NCI-H82 treated with DMSO at 0.1 percent for 48 hours (cell line): ENCODE measurements around the gene PSRC1.
"Not testable (repeated sequence)": the region's sequence is repeated elsewhere in the genome, so short reads cannot be mapped to it uniquely, and the experiment has no call there.

Experiments
- DNase-seq: peaks from one replicate; lab custom pipeline; 2025; ENCODE audit not compliant: unreplicated experiment; lab: John Stamatoyannopoulos, UW

Gene PSRC1

DNA sequence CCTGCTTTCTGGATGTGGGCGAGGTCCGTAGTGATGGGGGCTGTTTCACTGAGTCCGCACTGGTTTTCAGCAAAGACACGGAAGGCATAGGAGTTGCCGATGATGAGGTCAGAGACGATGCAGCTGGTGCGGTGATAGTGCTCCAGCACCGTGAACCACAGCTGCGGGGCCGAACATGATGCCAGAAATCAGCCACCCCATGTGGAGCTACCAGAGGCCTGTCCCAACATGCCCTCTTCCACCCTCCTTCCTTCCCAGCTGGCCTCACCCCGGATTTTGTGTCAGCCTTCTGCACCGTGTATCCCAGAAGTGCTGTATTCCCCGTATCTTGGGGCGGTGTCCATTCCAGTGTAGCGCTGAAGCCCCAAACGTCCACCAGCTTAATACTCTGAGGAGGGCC is 13.8 kb upstream of the PSRC1 start:
- no peak for DNase-seq

DNA sequence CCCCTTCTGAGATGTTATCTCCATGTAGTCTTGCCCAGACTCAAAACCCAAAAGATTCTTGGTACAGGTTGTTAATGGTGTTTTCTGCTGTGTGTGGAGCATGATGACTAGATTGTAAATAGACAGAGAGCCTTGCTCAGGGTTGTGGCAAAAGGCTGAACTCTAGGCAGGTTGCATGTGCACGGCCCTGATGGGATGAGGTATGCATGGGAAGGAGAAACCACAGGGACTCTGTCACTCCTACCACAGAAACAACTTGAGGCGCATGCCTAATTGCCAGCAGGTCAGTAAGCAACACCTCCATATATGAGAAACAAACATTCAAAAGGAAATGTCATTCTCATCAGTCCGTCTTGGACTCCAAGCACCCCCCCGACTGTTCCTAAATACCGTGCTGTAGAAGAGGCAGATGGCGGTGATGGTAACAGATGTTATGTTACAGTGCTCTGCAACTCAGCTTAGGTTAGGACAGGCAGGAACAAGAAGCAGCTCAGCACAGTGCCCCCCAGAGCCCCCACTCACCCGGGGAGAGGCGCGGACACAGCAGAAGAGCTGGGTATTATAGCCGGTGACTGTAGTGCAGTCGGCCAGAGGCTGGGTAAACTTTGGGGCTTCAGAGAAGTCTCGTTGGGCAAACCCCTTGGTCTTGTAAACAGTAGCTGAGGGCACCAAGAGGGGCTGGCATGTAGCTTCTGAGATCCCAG is 12.9 kb upstream of the PSRC1 start:
- DNase-seq: peak; percentile 95

DNA sequence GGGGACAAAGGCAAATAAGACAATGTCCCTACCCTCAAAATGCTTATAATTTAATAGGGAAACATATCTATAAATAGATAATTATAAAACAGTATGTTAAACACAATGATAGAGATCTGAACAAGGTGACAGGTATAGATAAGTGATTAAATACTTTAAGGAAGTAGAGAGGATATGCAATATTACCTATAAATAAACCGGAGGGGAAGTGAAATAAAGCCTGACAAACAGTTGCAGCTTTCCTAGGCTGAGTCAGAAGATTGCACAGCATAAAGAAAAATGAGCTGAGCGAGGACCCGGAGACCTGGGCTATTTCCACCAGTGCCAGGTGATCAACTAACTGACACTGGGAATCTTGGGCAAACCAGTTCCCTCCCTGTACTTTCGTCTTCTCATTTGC is 11.5 kb upstream of the PSRC1 start:
- DNase-seq: no peak

GRCh38 chr1:109293026-109293425 is 10.1 kb upstream of the PSRC1 start:
- DNase-seq: no peak

DNA sequence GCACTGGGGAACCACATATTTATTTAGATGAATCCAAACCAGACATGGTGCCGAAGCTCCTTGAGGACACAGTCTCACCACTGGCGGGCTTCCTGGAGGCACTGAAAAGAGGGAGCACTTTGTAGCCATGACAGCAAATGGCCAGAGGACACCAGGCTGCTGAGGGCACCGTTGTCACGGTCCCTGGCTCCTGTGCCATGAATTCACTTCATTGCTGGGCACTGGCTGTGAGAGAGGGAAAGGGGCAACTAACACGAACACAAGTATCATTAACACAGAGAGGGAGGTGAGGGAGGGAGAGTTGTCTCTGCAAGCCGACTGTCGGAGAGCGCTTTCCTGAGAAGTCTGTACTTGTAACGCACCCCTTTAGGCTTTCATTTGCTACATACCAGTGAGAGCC is 9.4 kb upstream of the PSRC1 start:
- no peak for DNase-seq

- DNase-seq: no peak
Measured at GRCh38 chr1:109290998-109291397, 8.1 kb upstream of the PSRC1 start.

DNA sequence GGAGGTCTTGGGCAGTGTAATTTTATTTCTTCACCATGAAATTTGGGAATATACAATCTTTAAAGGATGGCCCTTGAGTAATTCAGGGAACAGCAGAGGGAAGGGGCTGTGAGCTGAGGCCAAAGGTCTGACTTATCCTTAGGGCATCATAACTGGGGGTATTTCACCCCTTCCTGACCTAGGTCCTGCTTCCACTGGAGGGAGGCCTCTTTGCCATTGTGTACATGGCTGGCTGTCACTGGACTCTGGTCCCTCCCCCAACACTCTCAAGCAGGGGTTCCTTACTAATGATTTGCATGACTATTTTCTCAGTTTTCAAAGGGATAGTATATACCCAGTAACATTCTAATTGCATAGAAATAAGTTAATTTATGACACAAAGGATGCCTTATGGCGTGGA is 7.2 kb upstream of the PSRC1 start:
- no peak for DNase-seq

- DNase-seq: not testable (repeated sequence)
Measured at GRCh38 chr1:109286762-109287161, 3.8 kb upstream of the PSRC1 start.

GRCh38 chr1:109283748-109284600 is 1.0 kb upstream of the PSRC1 start:
- no peak for DNase-seq

- DNase-seq: no peak
Measured at GRCh38 chr1:109282497-109282951, 421 bp downstream of the PSRC1 start.

DNA sequence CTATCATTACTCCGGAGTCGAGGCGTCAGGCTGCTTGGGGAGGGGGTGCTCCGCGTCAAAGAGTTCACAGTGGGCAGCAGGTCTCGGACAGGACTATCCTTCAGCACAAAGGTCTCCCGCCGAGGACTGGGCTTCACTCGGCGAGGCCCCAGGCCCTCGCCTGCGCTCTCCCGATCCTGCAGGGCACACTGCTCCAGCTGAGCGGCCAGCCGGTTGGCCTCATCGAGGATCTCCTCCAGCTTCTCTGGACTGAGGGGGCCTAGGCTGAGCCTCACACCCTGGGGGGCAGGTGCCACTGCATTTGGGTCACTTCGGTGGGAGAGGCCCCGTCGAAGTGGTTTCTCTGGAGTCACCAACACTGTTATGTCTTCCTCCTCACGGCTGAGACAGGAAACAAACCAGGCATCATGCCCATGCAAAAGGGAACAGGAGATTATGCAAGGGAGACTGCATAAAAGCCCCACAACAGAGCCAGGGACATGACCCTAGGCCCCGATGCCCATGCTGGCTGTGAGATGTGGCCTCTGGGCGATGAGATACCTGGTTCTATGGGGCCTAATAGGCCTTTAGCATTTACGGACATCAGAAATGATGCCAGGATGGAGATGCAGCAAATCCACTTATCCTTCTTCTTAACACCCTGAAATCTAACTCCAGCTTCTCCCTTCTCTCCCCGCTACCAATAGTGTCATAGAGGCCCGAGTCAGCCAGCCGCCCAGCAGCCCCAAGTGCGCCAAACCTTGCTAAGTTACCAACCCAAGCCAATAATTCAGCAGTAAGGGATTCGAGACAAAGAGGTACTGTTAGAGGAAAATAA is 1.1 kb downstream of the PSRC1 start:
- no peak for DNase-seq

DNA sequence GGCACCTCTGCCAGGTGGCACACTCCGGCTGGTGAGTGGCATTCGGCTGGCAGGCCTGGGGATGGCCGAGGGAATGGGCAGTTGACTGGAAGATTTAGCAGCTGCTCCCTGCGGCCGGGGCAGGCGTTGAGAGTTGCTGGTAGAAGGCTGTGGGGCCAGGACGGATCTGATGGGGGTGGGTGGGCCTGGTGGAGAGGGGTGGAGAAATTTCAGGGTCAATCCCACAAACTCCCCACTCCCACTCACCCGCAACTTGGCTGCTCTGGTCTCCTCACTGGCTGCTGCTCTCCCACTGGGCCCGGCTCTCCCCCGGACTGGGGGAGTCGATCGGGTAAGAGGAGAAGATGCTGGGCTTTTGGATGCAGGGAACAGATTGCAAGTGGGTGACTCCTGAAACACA is 2.1 kb downstream of the PSRC1 start:
- DNase-seq: no peak

DNA sequence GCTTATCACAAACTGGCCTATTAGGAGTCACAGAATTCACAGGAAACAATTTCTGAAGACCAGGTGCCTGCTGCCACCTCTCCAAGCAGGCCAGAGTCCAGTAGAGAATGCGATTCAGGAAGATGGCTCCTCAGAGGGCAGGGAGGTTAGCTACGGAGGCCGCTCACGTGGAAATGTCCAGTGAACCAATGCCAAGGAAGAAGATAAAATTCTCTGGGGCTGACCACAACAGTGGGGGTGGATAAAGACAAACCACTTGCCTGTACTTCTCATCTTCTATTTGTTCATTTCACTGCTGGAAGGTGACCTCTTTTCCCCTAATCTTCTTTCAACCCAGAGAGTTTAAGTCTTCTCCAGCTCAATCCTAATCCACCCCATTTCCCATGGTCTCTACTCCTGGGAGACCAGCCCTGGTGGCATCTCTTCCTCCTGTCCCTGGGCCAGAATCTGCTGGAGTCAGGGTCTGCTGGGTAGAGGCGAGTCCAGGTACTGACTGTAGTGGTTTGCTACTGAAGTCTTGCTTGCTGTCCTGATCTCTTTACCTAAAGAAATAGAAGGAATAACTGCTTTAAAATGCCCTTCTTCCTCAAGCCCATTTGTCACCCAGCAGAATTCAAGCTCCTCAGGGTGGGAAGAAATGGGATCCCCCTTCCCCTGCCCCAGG is 3.2 kb downstream of the PSRC1 start:
- DNase-seq: no peak

DNA sequence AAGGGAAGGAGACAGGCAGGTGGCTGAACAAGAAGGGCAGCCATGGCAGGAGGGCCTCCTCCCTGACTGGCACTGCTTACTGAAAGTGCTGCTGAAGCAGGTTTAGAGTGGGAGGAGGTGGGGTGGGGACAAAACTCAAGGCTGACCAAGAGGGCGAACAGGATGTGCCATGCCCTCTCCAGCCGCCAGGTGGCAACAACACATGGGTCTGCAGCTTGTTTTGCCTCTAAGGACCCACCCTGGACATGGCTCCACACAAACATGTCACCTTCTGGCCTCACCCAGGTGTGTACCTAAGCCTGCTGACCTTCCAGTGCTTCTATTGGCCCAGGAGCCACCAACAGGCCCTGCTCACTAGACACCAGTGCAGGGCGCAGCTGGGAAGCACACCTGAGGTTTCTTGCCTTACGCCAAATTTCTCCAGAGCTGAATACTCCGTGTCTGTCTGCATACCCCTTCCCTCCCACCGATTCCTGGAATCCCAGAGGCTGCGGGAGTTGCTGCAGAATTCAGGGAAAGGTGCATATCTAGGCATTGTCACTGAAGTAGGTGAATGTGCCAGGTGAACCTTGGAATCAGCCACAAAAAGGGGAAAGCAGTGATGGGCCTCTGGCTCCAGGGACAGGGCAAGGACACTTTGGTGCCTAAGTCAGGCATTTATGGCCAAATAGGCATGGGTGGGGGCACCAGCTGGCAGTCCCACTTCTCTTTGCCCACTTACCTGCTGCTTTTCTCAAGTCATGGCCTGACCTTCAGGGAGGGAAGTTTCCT is 5.3 kb downstream of the PSRC1 start:
- DNase-seq: peak; percentile 62

DNA sequence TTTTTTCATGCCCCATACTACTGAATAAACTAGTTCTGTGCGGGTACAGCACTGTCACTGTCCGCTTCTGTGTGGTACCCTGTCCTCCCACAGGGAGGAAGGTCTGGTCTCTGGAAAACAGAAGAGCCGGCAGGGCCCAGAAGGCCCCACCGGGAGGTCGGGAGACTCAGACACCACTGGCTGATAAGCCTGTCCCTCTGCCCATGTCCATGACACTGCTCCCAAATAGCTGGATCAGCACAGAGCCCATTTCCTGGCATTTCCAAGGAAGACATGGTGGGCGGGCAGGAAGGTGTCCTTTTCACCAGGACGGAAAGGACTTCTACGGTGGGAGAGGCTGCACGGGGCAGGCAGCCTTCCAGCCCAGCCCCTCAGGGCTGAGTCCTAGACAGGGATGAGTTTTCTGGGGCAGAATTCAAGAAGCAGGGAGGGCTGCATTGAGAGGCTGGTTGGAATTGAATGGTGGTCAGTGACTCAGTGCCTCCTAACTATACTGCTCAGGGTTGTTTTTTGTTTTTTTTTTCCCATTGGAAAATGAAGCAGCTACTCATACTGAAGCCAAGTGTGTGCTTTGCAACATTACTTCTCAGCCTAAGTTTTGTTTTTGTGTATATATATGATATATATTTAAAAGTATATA is 7.1 kb downstream of the PSRC1 start:
- DNase-seq: no peak

GRCh38 chr1:109274533-109275476 is 8.1 kb downstream of the PSRC1 start:
- DNase-seq: no peak

GRCh38 chr1:109273570-109274288 is 9.2 kb downstream of the PSRC1 start:
- DNase-seq: no peak
